ENCODE data around the gene ADAMTSL3.
"Not testable (repeated sequence)": the region's sequence is repeated elsewhere in the genome, so short reads cannot be mapped to it uniquely, and the experiment has no call there.

The ADAMTSL3 gene

GRCh38 chr15:84037301-84037700 lies 383.4 kb downstream of the ADAMTSL3 start:
- DNase-seq (ENCODE audit: low read depth): no peak

- DNase-seq (ENCODE audit: low read depth): not testable (repeated sequence)
Measured at GRCh38 chr15:84042434-84043056, 388.6 kb downstream of the ADAMTSL3 start.

- DNase-seq (ENCODE audit: low read depth): no peak
Measured at GRCh38 chr15:84046064-84046637, 392.2 kb downstream of the ADAMTSL3 start.

GRCh38 chr15:84049480-84049879 lies 395.6 kb downstream of the ADAMTSL3 start:
- DNase-seq (ENCODE audit: low read depth): not testable (repeated sequence)

GRCh38 chr15:84050076-84050475 lies 396.2 kb downstream of the ADAMTSL3 start:
- DNase-seq (ENCODE audit: low read depth): no peak

GRCh38 chr15:84051146-84051545 lies 397.2 kb downstream of the ADAMTSL3 start:
- not testable (repeated sequence) for DNase-seq (ENCODE audit: low read depth)

GRCh38 chr15:84054544-84054943 lies 400.6 kb downstream of the ADAMTSL3 start:
- not testable (repeated sequence) for DNase-seq (ENCODE audit: low read depth)

- DNase-seq (ENCODE audit: low read depth): no peak
Measured at GRCh38 chr15:84057714-84058331, 403.9 kb downstream of the ADAMTSL3 start.

- DNase-seq (ENCODE audit: low read depth): not testable (repeated sequence)
Measured at GRCh38 chr15:84063674-84064073, 409.8 kb downstream of the ADAMTSL3 start.

- not testable (repeated sequence) for DNase-seq (ENCODE audit: low read depth)
Measured at GRCh38 chr15:84068674-84069073, 414.8 kb downstream of the ADAMTSL3 start.

- DNase-seq (ENCODE audit: low read depth): not testable (repeated sequence)
Measured at GRCh38 chr15:84078038-84078437, 424.1 kb downstream of the ADAMTSL3 start.

GRCh38 chr15:84079325-84079884 lies 425.5 kb downstream of the ADAMTSL3 start:
- DNase-seq (ENCODE audit: low read depth): not testable (repeated sequence)

GRCh38 chr15:84079885-84080777 lies 426.2 kb downstream of the ADAMTSL3 start:
- DNase-seq (ENCODE audit: low read depth): no peak

GRCh38 chr15:84080778-84081084 lies 426.8 kb downstream of the ADAMTSL3 start:
- DNase-seq (ENCODE audit: low read depth): not testable (repeated sequence)

GRCh38 chr15:84081391-84082168 lies 427.7 kb downstream of the ADAMTSL3 start:
- no peak for DNase-seq (ENCODE audit: low read depth)

- no peak for DNase-seq (ENCODE audit: low read depth)
Measured at GRCh38 chr15:84082739-84083138, 428.8 kb downstream of the ADAMTSL3 start.

GRCh38 chr15:84086071-84086470 lies 432.1 kb downstream of the ADAMTSL3 start:
- DNase-seq (ENCODE audit: low read depth): not testable (repeated sequence)

Measured in stimulated activated CD8-positive, alpha-beta memory T cell treated with anti-CD3 and anti-CD28 coated beads, Interleukin-12 subunit alpha, Interleukin-12 subunit beta, amount 100 ng/mL, for 4 hours (primary cell).